PFSK-1 (cell line): ENCODE data around the gene FADS1.

Source experiments
- POLR2AphosphoS5 ChIP-seq: IDR thresholded peaks from 2 replicates; pipeline ENCODE4 v1.6.1; 2012; ENCODE audit warnings: low read depth, mild to moderate bottlenecking, control low read depth, low read length, moderate library complexity
- SIN3A ChIP-seq: IDR thresholded peaks from 2 replicates; pipeline ENCODE4 v1.6.1; 2012; ENCODE audit warnings: mild to moderate bottlenecking, low read length, moderate library complexity, borderline replicate concordance; ENCODE audit not compliant: insufficient read depth
- TAF1 ChIP-seq: IDR thresholded peaks from 2 replicates; pipeline ENCODE4 v1.6.1; 2012; ENCODE audit warnings: low read length, control low read depth, borderline replicate concordance; ENCODE audit not compliant: insufficient read depth

- no peak for TF ChIP-seq SIN3A
- TF ChIP-seq POLR2AphosphoS5, result no peak
- TF ChIP-seq TAF1, result no peak
Observed at GRCh38 chr11:61805146-61805545, 11.7 kb downstream of the FADS1 start.
